DMS153 treated with DMSO at 0.1 percent for 48 hours (cell line): ENCODE results near the gene RAD51AP1.

ENCODE experiments used
- DNase-seq: peaks from one replicate; lab custom pipeline; 2025; ENCODE audit not compliant: unreplicated experiment; lab: John Stamatoyannopoulos, UW

The RAD51AP1 gene

DNA sequence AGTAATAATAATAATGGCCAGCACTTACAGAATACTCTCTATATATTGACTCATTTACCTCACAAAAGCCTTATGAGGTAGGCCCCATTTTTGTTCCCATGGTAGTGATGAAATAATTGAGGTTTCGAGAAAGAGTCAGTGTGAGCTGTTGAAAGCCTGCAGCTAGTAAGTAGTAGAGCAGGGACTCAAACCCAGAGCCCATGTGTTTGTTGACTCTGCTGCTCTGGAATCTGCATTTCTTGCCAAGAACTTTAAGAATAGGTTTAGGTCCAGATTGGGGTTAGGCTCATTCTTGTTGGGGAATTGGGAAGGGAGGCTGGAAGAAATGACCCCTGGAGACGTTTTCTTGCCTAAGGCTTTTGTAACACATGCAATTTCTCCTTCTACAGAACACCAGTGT lies 51.3 kb downstream of the RAD51AP1 start:
- no peak for DNase-seq

- DNase-seq: no peak
These were observed 52.5 kb downstream of the RAD51AP1 start for GRCh38 chr12:4591180-4591687.

GRCh38 chr12:4595881-4596280 lies 57.2 kb downstream of the RAD51AP1 start:
- no peak for DNase-seq

DNA sequence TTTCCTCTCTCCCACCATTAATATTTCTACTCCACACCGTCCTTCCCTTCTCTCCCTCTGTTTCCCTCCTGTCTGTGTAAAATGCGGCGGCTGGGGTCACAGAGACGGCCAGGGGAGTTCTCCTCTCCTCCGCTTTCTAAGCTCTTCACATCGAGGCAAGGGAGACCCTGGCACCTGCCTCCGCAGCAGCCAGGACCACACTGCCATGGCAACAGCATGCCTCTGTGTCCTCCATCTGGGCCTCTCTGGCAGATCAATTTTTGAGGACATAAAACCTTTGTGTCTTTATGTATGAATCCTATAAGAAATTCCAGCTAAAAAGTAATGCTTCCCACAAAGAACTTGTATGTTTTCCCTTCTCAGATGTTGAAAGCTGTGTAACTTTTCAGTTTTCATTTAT lies 64.7 kb downstream of the RAD51AP1 start:
- no peak for DNase-seq

DNA sequence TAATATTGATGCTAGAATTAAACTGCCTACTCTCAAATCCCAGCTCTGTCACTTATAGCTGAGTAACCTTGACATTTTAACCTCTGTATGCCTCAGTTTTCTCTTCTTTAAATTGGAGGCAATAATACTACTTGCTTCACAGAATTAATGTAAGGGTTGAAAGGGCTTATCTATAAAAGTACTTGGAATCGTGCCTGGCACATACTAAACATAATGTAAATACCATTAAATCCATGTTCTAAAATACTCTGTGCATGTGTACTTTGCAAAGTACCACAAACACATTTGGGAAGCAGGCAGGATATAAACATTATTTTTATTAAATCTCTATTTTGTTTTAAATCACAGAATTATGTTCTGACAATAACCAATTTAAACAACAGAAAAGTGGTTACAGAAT lies 65.3 kb downstream of the RAD51AP1 start:
- DNase-seq: no peak

- DNase-seq: peak; percentile 51
These were observed 66.0 kb downstream of the RAD51AP1 start for GRCh38 chr12:4604684-4605193.

DNA sequence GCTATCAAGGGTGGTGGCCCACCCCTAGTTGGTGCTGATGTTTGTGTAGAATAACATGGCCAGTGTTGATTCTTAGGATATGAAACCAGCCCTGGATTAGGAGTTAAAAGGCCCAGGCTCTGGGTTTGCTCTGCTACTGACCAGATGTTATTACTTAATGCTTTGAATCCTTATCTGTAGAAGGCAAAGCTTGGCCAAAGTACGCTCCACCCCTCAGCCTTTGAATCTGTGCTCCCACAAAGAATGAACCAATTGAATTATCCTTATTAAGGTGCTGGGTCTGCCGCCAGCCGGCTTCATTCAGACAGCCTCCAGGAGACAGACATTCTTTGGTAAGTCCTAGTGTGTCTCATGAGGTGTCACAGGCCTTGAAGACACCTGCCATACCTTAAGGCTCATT lies 68.4 kb downstream of the RAD51AP1 start:
- no peak for DNase-seq

GRCh38 chr12:4609071-4609470 lies 70.4 kb downstream of the RAD51AP1 start:
- no peak for DNase-seq
